Transverse colon (tissue), 4 donors: ENCODE measurements around the gene ZNF560. TPM values are rescaled to one million over a fixed set of nuclear protein-coding genes. Genes with fewer than 3 reads are reported as not detected.

Source experiments
- DNase-seq: peaks from one replicate; pipeline ENCODE4 v3.0.0-alpha.2; 2019
- H3K27ac ChIP-seq, 4 donors: fragments of 200-600 bp; sonication (generic); 2 replicates each; pipeline ENCODE4 v1.5.1; 2016 to 2018; ENCODE audit warnings: inconsistent platforms in 4 of 4
- H3K27me3 ChIP-seq: fragments of 200-600 bp; sonication (generic); 2 replicates; pipeline ENCODE4 v1.5.1; 2017; ENCODE audit warnings: inconsistent platforms
- H3K36me3 ChIP-seq, 4 donors: fragments of 200-600 bp; sonication (generic); 2 replicates each; pipeline ENCODE4 v1.5.1; 2017 to 2019; ENCODE audit warnings: inconsistent platforms in 4 of 4
- H3K4me1 ChIP-seq, 4 donors: fragments of 200-600 bp; sonication (generic); 2 replicates each; pipeline ENCODE4 v1.5.1; 2017 to 2020; ENCODE audit warnings: inconsistent platforms in 4 of 4
- H3K4me3 ChIP-seq, 4 donors: fragments of 200-600 bp; sonication (generic); 1 replicate in 1 of 4; 2 replicates in 3 of 4; pipeline versions ENCODE4 v1.5.1 to v1.6.1; 2017 to 2019; ENCODE audit warnings: inconsistent platforms in 4 of 4
- H3K9me3 ChIP-seq, 2 donors: fragments of 200-600 bp; sonication (generic); 2 replicates each; pipeline ENCODE4 v1.5.1; 2017 to 2019; ENCODE audit warnings: inconsistent platforms in 2 of 2
- EP300 ChIP-seq: sonication (generic); formaldehyde crosslinking; IDR thresholded peaks from one replicate; pipeline ENCODE4 v1.6.1; 2017; ENCODE audit warnings: antibody characterized with exemption, low read depth
- POLR2A ChIP-seq: fragments of 450-650 bp; IDR thresholded peaks from one replicate; pipeline ENCODE4 v1.6.1; 2016; ENCODE audit warnings: antibody characterized with exemption, mild to moderate bottlenecking, moderate library complexity
- POLR2AphosphoS5 ChIP-seq, 3 donors: sonication (generic); formaldehyde crosslinking; IDR thresholded peaks; one replicate each; pipeline ENCODE4 v1.6.1; 2016; ENCODE audit warnings: antibody characterized with exemption in 3 of 3
- WGBS, 2 donors: methylation state at CpG; one replicate each; pipeline ENCODE4 v1.1.5; 2018; ENCODE audit warnings: low coverage in 1 of 2; 5-methylcytosine and 5-hydroxymethylcytosine counted together
- in situ Hi-C, 4 donors: fragments of 200-750 bp; cut with MboI; loops; one replicate each; pipeline versions ENCODE4 v1.15.0 to v1.15.1; 2017; ENCODE audit warnings: low sequenced_read_pairs in 3 of 4, low pct_ligation_motif_present in 1 of 4, low pct_unique_long_range_greater_than_20kb in 1 of 4
- intact Hi-C: fragments of 100-400 bp; cut with DNase I; formaldehyde crosslinking; loops from one replicate; pipeline ENCODE4 v1.15.1; 2023; ENCODE audit warnings: low total_unique reads
- total RNA-seq, 4 donors: library from RNA; depleted of rRNA; stranded (reverse); fragments of >200 nt; gene quantifications; one replicate each; pipeline ENCODE4 v1.1.0, GENCODE V29; 2016
- TF ChIP-seq, protein P1 (sequence below), 5 experiments: fragments of 200-600 bp in 3 of 5; fragments of 450-650 bp in 2 of 5; sonication (generic) in 3 of 5; IDR thresholded peaks; 1 replicate in 2 of 5; 2 replicates in 3 of 5; pipeline ENCODE4 v1.5.1; 2016 to 2017; ENCODE audit warnings: antibody characterized with exemption in 5 of 5, inconsistent platforms in 3 of 5, mild to moderate bottlenecking in 2 of 5, moderate library complexity in 1 of 5

Gene ZNF560
- total RNA-seq, 4 donors from 2014 or later, result not detected

DNA sequence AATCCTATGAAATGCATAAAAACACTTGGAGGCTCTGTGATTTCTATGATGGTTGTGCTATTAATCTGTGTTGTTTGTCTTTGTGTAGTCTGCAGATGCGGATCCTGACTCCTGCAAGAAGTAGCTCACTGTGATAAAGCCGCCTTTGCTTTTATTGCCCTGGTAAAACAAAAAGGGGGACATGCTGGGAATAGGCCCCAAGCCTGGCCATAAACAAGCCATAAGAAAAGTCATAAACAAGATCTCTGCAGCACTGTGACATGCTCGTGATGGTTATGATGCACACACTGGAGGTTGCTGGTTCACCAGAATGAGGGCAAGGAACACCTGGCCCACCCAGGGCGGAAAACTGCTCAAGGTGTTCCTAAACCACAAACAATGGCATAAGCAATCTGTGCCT lies 36.5 kb downstream of the ZNF560 start:
- in situ Hi-C loops (no loop called here), intact Hi-C loops (no loop called here)
- H3K4me3 ChIP-seq, result no peak overlapping the region
- 80 to 87% methylated on average over 2 to 4 of the region's 4 CpGs for WGBS, 2 donors
- H3K9me3 ChIP-seq, result peaks cover 43 to 54% of the 10 kb centered on the region in 2 donors
- no peaks in the 10 kb centered on the region for H3K4me1 ChIP-seq
- no peaks in the 10 kb centered on the region for H3K27me3 ChIP-seq
- DNase-seq, result no peak
- no peak overlapping the region for H3K27ac ChIP-seq
- TF ChIP-seq POLR2AphosphoS5 (IDR thresholded peaks at IDR 0.05), result no peak
- no peak for TF ChIP-seq EP300
- no peak for TF ChIP-seq POLR2A
- TF ChIP-seq, protein P1, sequence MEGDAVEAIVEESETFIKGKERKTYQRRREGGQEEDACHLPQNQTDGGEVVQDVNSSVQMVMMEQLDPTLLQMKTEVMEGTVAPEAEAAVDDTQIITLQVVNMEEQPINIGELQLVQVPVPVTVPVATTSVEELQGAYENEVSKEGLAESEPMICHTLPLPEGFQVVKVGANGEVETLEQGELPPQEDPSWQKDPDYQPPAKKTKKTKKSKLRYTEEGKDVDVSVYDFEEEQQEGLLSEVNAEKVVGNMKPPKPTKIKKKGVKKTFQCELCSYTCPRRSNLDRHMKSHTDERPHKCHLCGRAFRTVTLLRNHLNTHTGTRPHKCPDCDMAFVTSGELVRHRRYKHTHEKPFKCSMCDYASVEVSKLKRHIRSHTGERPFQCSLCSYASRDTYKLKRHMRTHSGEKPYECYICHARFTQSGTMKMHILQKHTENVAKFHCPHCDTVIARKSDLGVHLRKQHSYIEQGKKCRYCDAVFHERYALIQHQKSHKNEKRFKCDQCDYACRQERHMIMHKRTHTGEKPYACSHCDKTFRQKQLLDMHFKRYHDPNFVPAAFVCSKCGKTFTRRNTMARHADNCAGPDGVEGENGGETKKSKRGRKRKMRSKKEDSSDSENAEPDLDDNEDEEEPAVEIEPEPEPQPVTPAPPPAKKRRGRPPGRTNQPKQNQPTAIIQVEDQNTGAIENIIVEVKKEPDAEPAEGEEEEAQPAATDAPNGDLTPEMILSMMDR (IDR thresholded peaks at IDR 0.05), result no peak
- H3K36me3 ChIP-seq, result no peaks in the 10 kb centered on the region

DNA sequence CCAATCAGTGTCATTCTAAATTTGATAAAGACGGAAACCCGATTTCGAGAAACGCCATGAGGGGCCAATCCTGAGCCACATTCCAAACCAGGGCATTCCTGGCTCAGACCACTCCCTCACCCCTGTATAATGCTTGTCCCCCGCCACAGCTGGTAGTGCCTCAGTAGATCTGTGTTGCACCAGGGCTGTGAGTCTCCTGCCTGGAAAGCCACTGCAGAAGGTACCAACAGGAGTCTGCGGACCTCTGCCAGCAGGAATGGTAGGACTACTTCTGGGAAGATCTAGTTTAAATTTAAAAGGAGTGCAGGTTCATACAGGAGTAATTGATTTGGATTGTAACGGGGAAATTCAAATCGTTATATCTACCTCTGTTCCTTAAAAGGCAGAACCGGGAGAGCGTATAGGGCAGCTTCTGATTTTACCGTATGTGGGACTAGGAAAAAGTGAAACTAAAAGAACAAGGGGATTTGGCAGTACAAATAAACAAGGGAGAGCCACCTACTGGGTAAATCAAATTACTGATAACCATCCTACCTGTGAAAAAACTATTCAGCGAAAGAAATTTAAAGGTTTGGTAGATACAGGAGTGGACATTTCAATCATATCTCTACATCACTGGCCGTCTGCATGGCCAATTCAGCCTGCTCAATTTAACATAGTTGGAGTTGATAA lies 42.3 kb downstream of the ZNF560 start:
- DNase-seq, result no peak
- H3K27me3 ChIP-seq, result no peaks in the 10 kb centered on the region
- H3K36me3 ChIP-seq, result no peaks in the 10 kb centered on the region
- peaks cover 40 to 48% of the 10 kb centered on the region in 2 donors for H3K9me3 ChIP-seq
- no peak for TF ChIP-seq POLR2AphosphoS5 (IDR thresholded peaks at IDR 0.05)
- TF ChIP-seq, protein P1 (IDR thresholded peaks at IDR 0.05), result no peak
- no peak for TF ChIP-seq EP300
- TF ChIP-seq POLR2A, result no peak
- H3K4me3 ChIP-seq, result no peak overlapping the region
- in situ Hi-C loops (no loop called here), intact Hi-C loops (no loop called here)
- no peaks in the 10 kb centered on the region for H3K4me1 ChIP-seq
- 64 to 88% methylated on average over 7 to 13 of the region's 13 CpGs for WGBS, 2 donors
- H3K27ac ChIP-seq, result no peak overlapping the region

GRCh38 chr19:9453953-9454352 lies 44.5 kb downstream of the ZNF560 start:
- TF ChIP-seq POLR2A, result no peak
- TF ChIP-seq, protein P1 (IDR thresholded peaks at IDR 0.05), result no peak
- no peak for TF ChIP-seq EP300
- no peak for TF ChIP-seq POLR2AphosphoS5 (IDR thresholded peaks at IDR 0.05)
- 85 to 89% methylated on average over 2 to 4 of the region's 4 CpGs for WGBS, 2 donors
- peaks cover 53 to 62% of the 10 kb centered on the region in 2 donors for H3K9me3 ChIP-seq
- no peak for DNase-seq
- H3K27ac ChIP-seq, result no peak overlapping the region
- in situ Hi-C loops, result no loop called here
- H3K4me3 ChIP-seq, result no peak overlapping the region
- H3K27me3 ChIP-seq, result no peaks in the 10 kb centered on the region
- no peaks in the 10 kb centered on the region for H3K36me3 ChIP-seq
- intact Hi-C loops, result no loop called here
- no peaks in the 10 kb centered on the region for H3K4me1 ChIP-seq

DNA sequence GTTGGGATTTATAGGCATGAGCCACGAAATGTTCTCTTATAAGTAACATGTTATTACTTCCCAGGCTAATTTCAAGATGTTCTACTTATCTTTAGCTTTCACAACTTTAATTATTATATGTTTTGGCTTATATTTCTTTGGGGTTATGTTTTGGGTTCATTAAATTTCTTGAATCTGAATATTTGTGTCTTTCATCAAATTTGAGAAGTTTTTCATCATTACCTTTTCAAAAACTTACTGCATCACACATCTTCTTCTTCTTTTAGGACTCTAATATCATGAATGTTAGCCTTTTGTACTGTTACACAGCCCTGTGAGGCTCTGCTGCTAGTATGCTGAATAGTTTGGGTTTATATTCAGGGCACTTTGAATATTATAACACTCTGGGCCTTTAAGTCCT lies 53.4 kb downstream of the ZNF560 start:
- in situ Hi-C loops (no loop called here), intact Hi-C loops (no loop called here)
- H3K4me3 ChIP-seq, result no peak overlapping the region
- H3K36me3 ChIP-seq, result no peaks in the 10 kb centered on the region
- H3K4me1 ChIP-seq, result no peaks in the 10 kb centered on the region
- no peak for DNase-seq
- TF ChIP-seq POLR2A (no peak), EP300 (no peak), POLR2AphosphoS5 (IDR thresholded peaks at IDR 0.05) (no peak)
- TF ChIP-seq, protein P1 (IDR thresholded peaks at IDR 0.05), result no peak
- peaks cover 24 to 56% of the 10 kb centered on the region in 2 donors for H3K9me3 ChIP-seq
- WGBS, 2 donors, result 67 to 100% methylated on average over 1 of the region's 1 CpG
- H3K27ac ChIP-seq, result no peak overlapping the region
- no peaks in the 10 kb centered on the region for H3K27me3 ChIP-seq
